Measurements from ENCODE around the gene CDC14A. TPM values are rescaled to one million over a fixed set of nuclear protein-coding genes. Genes with fewer than 3 reads are reported as not detected.
"Not testable (repeated sequence)": the region's sequence is repeated elsewhere in the genome, so short reads cannot be mapped to it uniquely, and the experiment has no call there.

The CDC14A gene
- total RNA-seq, 2 donors from 2014 or later: 186 to 281 TPM

DNA sequence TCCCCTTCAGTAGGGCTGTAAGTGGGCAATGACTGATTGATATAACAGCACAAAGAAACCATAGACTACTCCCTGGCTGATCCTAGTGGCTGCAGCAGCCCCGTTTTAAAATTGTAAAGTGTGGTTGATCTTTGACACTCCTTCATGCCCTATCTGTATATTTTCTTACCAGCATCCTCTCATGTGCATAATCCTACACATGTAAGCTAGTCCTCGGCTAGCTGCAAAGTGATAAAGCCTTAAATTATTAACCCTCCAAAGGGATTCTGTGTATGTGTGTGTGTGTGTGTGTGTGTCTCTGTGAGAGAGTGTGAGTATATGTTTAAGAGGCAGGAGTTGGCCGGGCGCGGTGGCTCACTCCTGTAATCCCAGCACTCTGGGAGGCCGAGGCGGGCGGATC is 30.8 kb upstream of the CDC14A start:
- ATAC-seq (no peak), DNase-seq (no peak)
- H3K27me3 Mint-ChIP-seq: no peaks in the 10 kb centered on the region
- H3K36me3 Mint-ChIP-seq (ENCODE audit: low read depth): peaks cover 2% of the 10 kb centered on the region
- H3K27ac Mint-ChIP-seq: no peak overlapping the region
- H3K9me3 ChIP-seq (ENCODE audit: control insufficient read depth, low read length, poor library complexity, severe bottlenecking): no peaks in the 10 kb centered on the region
- H3K4me1 Mint-ChIP-seq: peaks cover 2% of the 10 kb centered on the region
- no peak overlapping the region for H3K4me3 Mint-ChIP-seq

DNA sequence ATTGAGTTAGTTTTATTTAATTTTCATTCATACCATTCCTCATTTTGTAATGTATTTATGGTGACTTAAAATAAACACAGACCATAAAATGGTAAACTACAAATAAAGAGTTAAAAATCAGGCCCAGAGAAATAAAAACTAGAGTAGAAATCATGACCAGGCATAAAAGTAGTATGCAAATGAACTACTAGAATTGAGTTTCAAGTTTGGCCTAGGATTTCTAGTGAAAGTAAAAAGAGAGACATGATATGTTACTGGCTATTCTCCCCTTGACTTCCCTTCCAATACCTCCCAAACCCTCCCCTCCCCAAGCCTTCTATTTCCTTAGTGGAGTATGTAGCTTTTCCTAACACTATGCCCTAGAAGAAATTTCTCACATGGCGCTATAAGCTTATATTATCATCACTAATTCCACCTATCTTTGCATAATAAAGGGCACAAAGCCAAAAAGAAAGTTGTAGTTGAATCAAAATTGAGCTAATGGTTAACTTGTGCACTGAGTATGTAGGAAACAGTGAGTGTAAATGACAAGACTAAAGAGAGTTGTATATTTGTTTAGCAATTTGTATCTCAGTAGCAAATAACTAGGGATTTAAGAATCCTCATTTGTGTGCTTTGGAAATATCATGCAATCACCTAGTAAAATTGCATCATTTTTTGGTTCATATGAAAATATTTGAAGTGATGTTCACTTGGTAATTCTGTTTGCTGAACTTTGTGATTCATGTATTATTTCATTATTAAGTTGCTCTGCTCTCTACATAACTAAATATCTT is 29.7 kb upstream of the CDC14A start:
- ATAC-seq (no peak), DNase-seq (no peak)
- no peak overlapping the region for H3K27ac Mint-ChIP-seq
- H3K36me3 Mint-ChIP-seq (ENCODE audit: low read depth): peaks cover 2% of the 10 kb centered on the region
- peaks cover 2% of the 10 kb centered on the region for H3K4me1 Mint-ChIP-seq
- H3K27me3 Mint-ChIP-seq: no peaks in the 10 kb centered on the region
- no peaks in the 10 kb centered on the region for H3K9me3 ChIP-seq (ENCODE audit: control insufficient read depth, low read length, poor library complexity, severe bottlenecking)
- no peak overlapping the region for H3K4me3 Mint-ChIP-seq

- DNase-seq (no peak), ATAC-seq (no peak)
- Mint-ChIP-seq H3K4me1 (peaks cover 3% of the 10 kb centered on the region), H3K4me3 (no peak overlapping the region), H3K36me3 (ENCODE audit: low read depth) (peaks cover 2% of the 10 kb centered on the region), H3K27ac (no peak overlapping the region), H3K27me3 (no peaks in the 10 kb centered on the region)
- H3K9me3 ChIP-seq (ENCODE audit: control insufficient read depth, low read length, poor library complexity, severe bottlenecking): no peaks in the 10 kb centered on the region
Measured at GRCh38 chr1:100323419-100324106, 28.7 kb upstream of the CDC14A start.

DNA sequence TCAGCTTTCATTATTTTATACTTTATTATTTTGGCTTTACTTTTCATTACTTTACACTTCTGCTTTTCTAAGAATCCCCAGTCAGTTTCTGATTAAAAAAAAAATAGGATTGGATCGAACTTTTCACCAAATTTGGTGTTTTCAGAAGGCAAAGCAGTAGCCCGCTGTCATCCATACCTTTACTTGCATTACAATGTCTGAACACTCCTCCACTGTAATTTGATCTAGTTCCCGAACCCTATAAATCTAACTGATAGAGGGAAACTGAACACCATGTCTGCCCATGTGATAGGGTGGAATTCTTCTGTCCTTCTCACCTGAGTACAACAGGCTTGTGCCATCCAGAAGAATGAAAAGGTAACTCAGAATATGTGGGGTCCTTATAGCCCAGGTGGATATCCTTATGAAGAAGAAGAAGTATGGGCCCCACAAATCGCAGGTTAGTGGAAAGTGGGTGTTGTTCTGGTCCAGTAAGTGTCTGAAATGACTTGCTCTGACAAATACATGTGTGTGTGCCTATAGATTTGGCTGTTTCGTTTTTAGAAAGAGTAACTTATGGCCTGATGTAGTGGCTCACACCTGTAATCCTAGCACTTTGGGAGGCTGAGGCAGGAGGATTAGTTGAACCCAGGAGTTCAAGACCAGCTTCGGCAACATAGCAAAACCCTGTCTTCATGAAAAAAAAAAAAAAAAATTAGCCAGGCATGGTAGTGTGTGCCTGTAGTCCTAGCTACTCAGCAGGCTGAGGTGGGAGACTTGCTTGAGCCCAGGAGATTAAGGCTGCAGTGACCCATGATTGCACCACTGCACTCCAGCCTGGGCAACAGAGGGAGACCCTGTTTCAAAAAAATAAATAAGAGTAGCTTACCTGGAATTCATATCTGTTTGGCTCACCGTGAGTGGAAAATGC is 26.6 kb upstream of the CDC14A start:
- H3K4me3 Mint-ChIP-seq: no peak overlapping the region
- DNase-seq (no peak), ATAC-seq (no peak)
- no peak overlapping the region for H3K27ac Mint-ChIP-seq
- H3K4me1 Mint-ChIP-seq: peaks cover 5% of the 10 kb centered on the region
- no peaks in the 10 kb centered on the region for H3K27me3 Mint-ChIP-seq
- H3K9me3 ChIP-seq (ENCODE audit: control insufficient read depth, low read length, poor library complexity, severe bottlenecking): no peaks in the 10 kb centered on the region
- H3K36me3 Mint-ChIP-seq (ENCODE audit: low read depth): no peaks in the 10 kb centered on the region

GRCh38 chr1:100326325-100326670 is 26.0 kb upstream of the CDC14A start:
- H3K27ac Mint-ChIP-seq; H3K9me3 ChIP-seq (ENCODE audit: control insufficient read depth, low read length, poor library complexity, severe bottlenecking); H3K36me3 Mint-ChIP-seq (ENCODE audit: low read depth); H3K4me3 Mint-ChIP-seq; ATAC-seq; H3K4me1 Mint-ChIP-seq; H3K27me3 Mint-ChIP-seq; DNase-seq: not testable (repeated sequence)

GRCh38 chr1:100328133-100328532 is 24.2 kb upstream of the CDC14A start:
- no peak overlapping the region for H3K4me3 Mint-ChIP-seq
- H3K9me3 ChIP-seq (ENCODE audit: control insufficient read depth, low read length, poor library complexity, severe bottlenecking): no peaks in the 10 kb centered on the region
- H3K27me3 Mint-ChIP-seq: no peaks in the 10 kb centered on the region
- H3K36me3 Mint-ChIP-seq (ENCODE audit: low read depth): no peaks in the 10 kb centered on the region
- DNase-seq (no peak), ATAC-seq (no peak)
- H3K4me1 Mint-ChIP-seq: peaks cover 5% of the 10 kb centered on the region
- no peak overlapping the region for H3K27ac Mint-ChIP-seq

DNA sequence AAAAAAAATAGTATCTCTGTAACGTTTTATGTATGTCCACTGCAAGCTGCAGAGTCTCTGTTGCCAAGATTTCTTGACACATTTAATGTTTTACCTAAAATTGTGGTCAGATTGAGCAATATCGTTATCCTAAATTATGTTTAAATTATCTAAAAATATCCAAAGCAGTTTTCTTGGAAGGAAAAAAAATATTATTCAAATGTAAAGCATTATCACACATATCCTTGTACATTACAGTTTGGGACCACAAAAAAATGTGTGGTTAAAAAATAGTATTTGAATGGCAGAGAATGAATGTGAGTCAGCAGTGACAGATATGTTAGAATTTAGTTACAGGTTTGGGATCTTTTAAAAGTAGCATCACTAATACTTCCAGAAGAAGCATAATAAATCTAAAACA is 21.2 kb upstream of the CDC14A start:
- not testable (repeated sequence) for H3K27me3 Mint-ChIP-seq; H3K27ac Mint-ChIP-seq; H3K4me3 Mint-ChIP-seq; H3K36me3 Mint-ChIP-seq (ENCODE audit: low read depth); ATAC-seq; H3K9me3 ChIP-seq (ENCODE audit: control insufficient read depth, low read length, poor library complexity, severe bottlenecking); DNase-seq; H3K4me1 Mint-ChIP-seq

DNA sequence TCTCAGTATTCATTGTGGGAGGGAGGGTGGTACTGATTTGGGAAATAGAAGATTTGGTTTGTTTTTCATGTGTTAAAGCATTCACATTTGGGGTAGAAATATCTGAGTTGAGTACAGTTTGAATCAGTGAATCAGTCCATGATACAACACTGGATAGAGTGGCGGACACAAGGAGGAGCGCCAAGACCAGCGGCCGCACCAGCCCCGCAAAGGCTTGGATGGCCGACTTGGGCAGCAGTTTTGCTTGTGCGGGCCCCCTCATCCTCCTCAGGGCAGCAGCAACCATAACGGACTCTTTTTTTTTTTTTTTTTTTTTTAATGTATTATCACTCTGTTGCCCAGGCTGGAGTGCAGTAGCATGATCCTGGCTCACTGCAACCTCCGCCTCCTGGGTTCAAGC is 20.0 kb upstream of the CDC14A start:
- no peak for DNase-seq
- Mint-ChIP-seq H3K27me3 (peaks cover 10% of the 10 kb centered on the region), H3K4me3 (no peak overlapping the region), H3K4me1 (peaks cover 3% of the 10 kb centered on the region), H3K27ac (no peak overlapping the region), H3K36me3 (ENCODE audit: low read depth) (no peaks in the 10 kb centered on the region)
- H3K9me3 ChIP-seq (ENCODE audit: control insufficient read depth, low read length, poor library complexity, severe bottlenecking): no peaks in the 10 kb centered on the region
- no peak for ATAC-seq

- Mint-ChIP-seq H3K4me3 (no peak overlapping the region), H3K36me3 (ENCODE audit: low read depth) (no peaks in the 10 kb centered on the region)
Measured at GRCh38 chr1:100335436-100335835, 16.9 kb upstream of the CDC14A start.

DNA sequence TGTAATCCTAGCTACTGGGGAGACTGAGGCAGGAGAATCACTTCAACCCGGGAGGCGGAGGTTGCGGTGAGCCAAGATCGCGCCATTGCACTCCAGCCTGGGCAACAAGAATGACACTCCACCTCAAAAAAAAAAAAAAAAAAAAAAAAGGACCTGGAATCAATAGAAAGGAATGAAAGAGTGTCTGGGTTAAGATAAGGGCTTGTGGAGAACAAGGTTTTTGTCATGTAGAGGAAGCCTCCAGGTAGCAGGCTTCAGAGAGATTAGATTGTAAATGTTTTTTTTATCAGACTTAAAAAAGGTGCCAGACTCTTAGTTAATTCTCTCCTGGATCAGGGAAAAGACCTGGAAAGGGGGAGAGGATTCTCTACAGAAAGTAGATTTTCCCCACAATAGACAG is 14.4 kb upstream of the CDC14A start:
- ATAC-seq; H3K4me3 Mint-ChIP-seq; H3K27ac Mint-ChIP-seq; DNase-seq; H3K9me3 ChIP-seq (ENCODE audit: control insufficient read depth, low read length, poor library complexity, severe bottlenecking); H3K4me1 Mint-ChIP-seq; H3K36me3 Mint-ChIP-seq (ENCODE audit: low read depth): not testable (repeated sequence)
- H3K27me3 Mint-ChIP-seq: peaks cover 13% of the 10 kb centered on the region

More at GRCh38 chr1:100335436-100335835, 16.9 kb upstream of the CDC14A start:
- H3K27me3 Mint-ChIP-seq: peaks cover 13% of the 10 kb centered on the region
- H3K27ac Mint-ChIP-seq: no peak overlapping the region
- ATAC-seq (no peak), DNase-seq (no peak)
- no peaks in the 10 kb centered on the region for H3K9me3 ChIP-seq (ENCODE audit: control insufficient read depth, low read length, poor library complexity, severe bottlenecking)
- H3K4me1 Mint-ChIP-seq: no peaks in the 10 kb centered on the region

DNA sequence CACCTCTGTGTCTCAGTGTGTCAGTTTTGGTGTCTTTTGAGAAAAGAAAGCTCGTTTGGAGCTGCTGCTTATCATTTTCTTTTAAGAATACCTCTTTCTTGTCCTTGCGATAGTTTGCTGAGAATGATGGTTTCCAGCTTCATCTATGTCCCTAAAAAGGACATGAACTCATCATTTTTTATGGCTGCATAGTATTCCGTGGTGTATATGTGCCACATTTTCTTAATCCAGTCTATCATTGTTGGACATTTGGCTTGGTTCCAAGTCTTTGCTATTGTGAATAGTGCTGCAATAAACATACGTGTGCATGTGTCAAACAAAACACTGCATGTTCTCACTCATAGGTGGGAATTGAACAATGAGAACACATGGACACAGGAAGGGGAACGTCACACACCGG is 12.6 kb upstream of the CDC14A start:
- DNase-seq; ATAC-seq; H3K4me3 Mint-ChIP-seq; H3K4me1 Mint-ChIP-seq; H3K27ac Mint-ChIP-seq; H3K9me3 ChIP-seq (ENCODE audit: control insufficient read depth, low read length, poor library complexity, severe bottlenecking); H3K36me3 Mint-ChIP-seq (ENCODE audit: low read depth): not testable (repeated sequence)
- H3K27me3 Mint-ChIP-seq: peaks cover 13% of the 10 kb centered on the region

DNA sequence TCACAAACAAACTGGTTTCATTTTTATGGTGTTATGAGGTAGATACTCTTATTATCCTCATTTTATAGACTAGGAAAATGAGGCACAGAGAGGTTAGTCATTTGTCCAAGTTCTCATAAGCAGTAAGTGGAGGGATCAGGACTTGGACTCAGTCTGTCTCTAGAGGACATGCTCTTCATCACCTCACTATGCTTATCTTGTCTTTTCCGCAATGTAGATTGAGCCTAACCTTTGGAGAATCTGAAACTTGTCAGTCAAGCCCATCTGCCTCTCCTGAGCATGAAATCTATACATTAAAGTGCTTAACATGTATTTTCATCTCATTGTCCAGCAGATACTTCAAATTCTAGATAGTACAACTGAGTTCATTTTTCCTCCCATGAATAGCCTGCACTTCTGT is 11.8 kb upstream of the CDC14A start:
- no peaks in the 10 kb centered on the region for H3K9me3 ChIP-seq (ENCODE audit: control insufficient read depth, low read length, poor library complexity, severe bottlenecking)
- DNase-seq: no peak
- no peak for ATAC-seq
- no peak overlapping the region for H3K4me3 Mint-ChIP-seq
- H3K27ac Mint-ChIP-seq: no peak overlapping the region
- H3K4me1 Mint-ChIP-seq: peaks cover 2% of the 10 kb centered on the region
- H3K27me3 Mint-ChIP-seq: peaks cover 13% of the 10 kb centered on the region
- no peaks in the 10 kb centered on the region for H3K36me3 Mint-ChIP-seq (ENCODE audit: low read depth)

- peaks cover 2% of the 10 kb centered on the region for H3K4me1 Mint-ChIP-seq
- H3K27me3 Mint-ChIP-seq: peaks cover 2% of the 10 kb centered on the region
- H3K4me3 Mint-ChIP-seq: no peak overlapping the region
- no peak overlapping the region for H3K27ac Mint-ChIP-seq
- no peak for DNase-seq
- no peak for ATAC-seq
- H3K36me3 Mint-ChIP-seq (ENCODE audit: low read depth): peaks cover 2% of the 10 kb centered on the region
- no peaks in the 10 kb centered on the region for H3K9me3 ChIP-seq (ENCODE audit: control insufficient read depth, low read length, poor library complexity, severe bottlenecking)
Measured at GRCh38 chr1:100342348-100342747, 10.0 kb upstream of the CDC14A start.

All from T-helper 17 cell (primary cell).